Tibial artery (tissue), 4 donors: ENCODE results near the gene TSPAN5.

Source experiments
- DNase-seq, 2 donors: peaks; one replicate each; pipeline ENCODE4 v3.0.0-alpha.2; 2019
- H3K27ac ChIP-seq, 2 donors: fragments of 200-600 bp; sonication (generic) in 1 of 2; 1 replicate in 1 of 2; 2 replicates in 1 of 2; pipeline ENCODE4 v1.5.1; 2018 to 2019; ENCODE audit warnings: mild to moderate bottlenecking in 1 of 2
- H3K27me3 ChIP-seq, 2 donors: fragments of 200-600 bp; sonication (generic) in 1 of 2; one replicate each; pipeline versions ENCODE4 v1.5.1 to v1.6.0; 2016 to 2019
- H3K36me3 ChIP-seq, 3 donors: fragments of 200-600 bp; sonication (generic) in 2 of 3; one replicate each; pipeline ENCODE4 v1.5.1; 2016 to 2019; ENCODE audit warnings: mild to moderate bottlenecking in 2 of 3
- H3K4me1 ChIP-seq, 4 donors: fragments of 200-600 bp; sonication (generic) in 2 of 4; 1 replicate in 3 of 4; 2 replicates in 1 of 4; pipeline ENCODE4 v1.5.1; 2016 to 2019
- H3K4me3 ChIP-seq, 2 donors: fragments of 200-600 bp; sonication (generic) in 1 of 2; 1 replicate in 1 of 2; 2 replicates in 1 of 2; pipeline ENCODE4 v1.5.1; 2018 to 2019; ENCODE audit warnings: mild to moderate bottlenecking in 2 of 2
- H3K9me3 ChIP-seq, 3 donors: fragments of 200-600 bp; sonication (generic) in 1 of 3; one replicate each; pipeline ENCODE4 v1.5.1; 2016 to 2019
- CTCF ChIP-seq, 2 experiments: fragments of 200-600 bp in 1 of 2; fragments of 450-650 bp in 1 of 2; IDR thresholded peaks; one replicate each; pipeline ENCODE4 v1.5.1; 2017 to 2019; ENCODE audit warnings: antibody characterized with exemption in 2 of 2, mild to moderate bottlenecking in 1 of 2, moderate library complexity in 1 of 2
- intact Hi-C: fragments of 100-400 bp; cut with DNase I; formaldehyde crosslinking; loops from one replicate; pipeline ENCODE4 v1.15.0; 2023; ENCODE audit warnings: low total_unique reads

TSPAN5 gene

GRCh38 chr4:98502624-98503023 lies 155.8 kb downstream of the TSPAN5 start:
- TF ChIP-seq CTCF (IDR thresholded peaks at IDR 0.05): no peak
- H3K4me1 ChIP-seq: peaks cover 0 to 10% (median 2%) of the 10 kb centered on the region in 4 donors
- intact Hi-C loops: no loop called here

GRCh38 chr4:98502031-98502430 lies 156.4 kb downstream of the TSPAN5 start:
- H3K27ac ChIP-seq: no peak overlapping the region
- H3K4me1 ChIP-seq: peaks cover 0 to 10% (median 2%) of the 10 kb centered on the region in 4 donors
- intact Hi-C loops: no loop called here
- H3K36me3 ChIP-seq: no peaks in the 10 kb centered on the region
- H3K4me3 ChIP-seq: no peak overlapping the region
- no peaks in the 10 kb centered on the region for H3K27me3 ChIP-seq
- no peaks in the 10 kb centered on the region for H3K9me3 ChIP-seq
- DNase-seq: no peak
- TF ChIP-seq CTCF (IDR thresholded peaks at IDR 0.05): no peak

More at GRCh38 chr4:98502624-98503023, 155.8 kb downstream of the TSPAN5 start:
- H3K9me3 ChIP-seq: no peaks in the 10 kb centered on the region
- no peaks in the 10 kb centered on the region for H3K27me3 ChIP-seq
- DNase-seq: no peak
- H3K27ac ChIP-seq: no peak overlapping the region
- H3K36me3 ChIP-seq: no peaks in the 10 kb centered on the region
- H3K4me3 ChIP-seq: no peak overlapping the region

- Histone ChIP-seq H3K27ac (no peak overlapping the region), H3K4me3 (no peak overlapping the region), H3K36me3 (no peaks in the 10 kb centered on the region), H3K4me1 (peaks cover 0 to 9% (median 2%) of the 10 kb centered on the region in 4 donors), H3K9me3 (no peaks in the 10 kb centered on the region), H3K27me3 (no peaks in the 10 kb centered on the region)
- intact Hi-C loops: no loop called here
- no peak for DNase-seq
- no peak for TF ChIP-seq CTCF (IDR thresholded peaks at IDR 0.05)
Measured at GRCh38 chr4:98501383-98501782, 157.0 kb downstream of the TSPAN5 start.

GRCh38 chr4:98498774-98499173 lies 159.6 kb downstream of the TSPAN5 start:
- Histone ChIP-seq H3K27me3 (no peaks in the 10 kb centered on the region), H3K4me3 (no peak overlapping the region), H3K27ac (no peak overlapping the region), H3K9me3 (no peaks in the 10 kb centered on the region), H3K36me3 (no peaks in the 10 kb centered on the region), H3K4me1 (no peaks in the 10 kb centered on the region)
- DNase-seq: no peak
- no peak for TF ChIP-seq CTCF (IDR thresholded peaks at IDR 0.05)
- intact Hi-C loops: no loop called here

GRCh38 chr4:98496152-98496845 lies 162.1 kb downstream of the TSPAN5 start:
- no peak for TF ChIP-seq CTCF (IDR thresholded peaks at IDR 0.05)
- intact Hi-C loops: no loop called here
- Histone ChIP-seq H3K9me3 (no peaks in the 10 kb centered on the region), H3K4me3 (no peak overlapping the region), H3K36me3 (no peaks in the 10 kb centered on the region), H3K27me3 (no peaks in the 10 kb centered on the region), H3K4me1 (no peaks in the 10 kb centered on the region), H3K27ac (no peak overlapping the region)
- no peak for DNase-seq
